Activated CD8-positive, alpha-beta T cell treated with anti-CD3 and anti-CD28 coated beads for 36 hours (primary cell): ENCODE results near the gene MTUS2. TPM values are rescaled to one million over a fixed set of nuclear protein-coding genes. Genes with fewer than 3 reads are reported as not detected.

Experiments
- ATAC-seq: fragments of 200-7000 bp; cut with Tn5 transposase; one replicate; pipeline ENCODE4 v1.10.0; 2021; ENCODE audit warnings: mild to moderate bottlenecking, moderate library complexity
- CTCF ChIA-PET: fragments of 350-600 bp; sonication (Branson Sonifier 250); formaldehyde crosslinking; loops from one replicate; lab custom pipeline; 2021; ENCODE audit warnings: antibody characterized with exemption; lab: Charles Lee
- POLR2A ChIA-PET: fragments of 350-600 bp; sonication (Branson Sonifier 250); formaldehyde crosslinking; loops from one replicate; lab custom pipeline; 2021; ENCODE audit warnings: antibody characterized with exemption; lab: Charles Lee
- DNase-seq: peaks from one replicate; pipeline ENCODE4 v3.0.0-alpha.2; 2020
- H3K27ac Mint-ChIP-seq: one replicate; pipeline ENCODE4 v1.8.0; 2021; ENCODE audit warnings: mild to moderate bottlenecking, mixed read lengths
- H3K27me3 Mint-ChIP-seq: one replicate; pipeline ENCODE4 v1.8.0; 2021; ENCODE audit warnings: mixed read lengths
- H3K36me3 Mint-ChIP-seq: one replicate; pipeline ENCODE4 v1.8.0; 2021; ENCODE audit warnings: low read depth, mixed read lengths
- H3K4me1 Mint-ChIP-seq: one replicate; pipeline ENCODE4 v1.8.0; 2021; ENCODE audit warnings: low read depth, mixed read lengths
- H3K4me3 Mint-ChIP-seq: one replicate; pipeline ENCODE4 v1.8.0; 2021; ENCODE audit warnings: mild to moderate bottlenecking, moderate library complexity, mixed read lengths
- H3K9me3 Mint-ChIP-seq: one replicate; pipeline ENCODE4 v1.8.0; 2021; ENCODE audit warnings: mixed read lengths
- CTCF ChIP-seq: fragments of 200-600 bp; IDR thresholded peaks from one replicate; pipeline ENCODE4 v1.8.0; 2022; ENCODE audit warnings: antibody characterized with exemption, mild to moderate bottlenecking
- intact Hi-C: fragments of 100-400 bp; cut with micrococcal nuclease; formaldehyde crosslinking; loops from one replicate; pipeline ENCODE4 v1.10.0; 2022
- total RNA-seq, 2 experiments: library from RNA; stranded (reverse); gene quantifications; one replicate each; pipeline ENCODE4 v1.2.3, GENCODE V29; 2021

The MTUS2 gene
- total RNA-seq, 2 experiments from 2014 or later, result not detected

- Mint-ChIP-seq H3K4me3 (no peak overlapping the region), H3K27me3 (peaks cover 6% of the 10 kb centered on the region), H3K4me1 (no peaks in the 10 kb centered on the region), H3K27ac (no peak overlapping the region), H3K9me3 (no peaks in the 10 kb centered on the region), H3K36me3 (no peaks in the 10 kb centered on the region)
- intact Hi-C loops, result no loop called here
- TF ChIP-seq CTCF, result no peak
- POLR2A ChIA-PET, result no interaction called here
- no peak for ATAC-seq
- no peak for DNase-seq
- CTCF ChIA-PET, result interaction anchor here (2.3 kb wide), 1 partner anchor 21 kb away, joined by 5 read pairs; no protein-coding TSS in a partner anchor
Observed at GRCh38 chr13:29486551-29486950, 666.4 kb downstream of the MTUS2 start.

GRCh38 chr13:29487466-29488454 lies 667.6 kb downstream of the MTUS2 start:
- H3K9me3 Mint-ChIP-seq, result no peaks in the 10 kb centered on the region
- ChIA-PET POLR2A (no interaction called here), CTCF (interaction anchor here (1.1 to 2.3 kb wide), 4 partner anchors 11 to 220 kb away, joined by 3 to 5 read pairs (median 4); no protein-coding TSS in a partner anchor)
- intact Hi-C loops, result no loop called here
- no peak overlapping the region for H3K4me3 Mint-ChIP-seq
- no peak for TF ChIP-seq CTCF
- ATAC-seq, result no peak
- no peaks in the 10 kb centered on the region for H3K36me3 Mint-ChIP-seq
- H3K27me3 Mint-ChIP-seq, result peaks cover 6% of the 10 kb centered on the region
- no peak for DNase-seq
- H3K27ac Mint-ChIP-seq, result no peak overlapping the region
- no peaks in the 10 kb centered on the region for H3K4me1 Mint-ChIP-seq

GRCh38 chr13:29489650-29490560 lies 669.8 kb downstream of the MTUS2 start:
- no peaks in the 10 kb centered on the region for H3K4me1 Mint-ChIP-seq
- H3K4me3 Mint-ChIP-seq, result no peak overlapping the region
- intact Hi-C loops, result no loop called here
- ChIA-PET CTCF (interaction anchor here (1.6 kb wide), 1 partner anchor 16 kb away, joined by 3 read pairs; no protein-coding TSS in a partner anchor), POLR2A (interaction anchor here (0.7 kb wide), 1 partner anchor 102 kb away, joined by 3 read pairs; no protein-coding TSS in a partner anchor)
- ATAC-seq (no peak), DNase-seq (no peak)
- TF ChIP-seq CTCF, result no peak
- no peaks in the 10 kb centered on the region for H3K9me3 Mint-ChIP-seq
- H3K27ac Mint-ChIP-seq, result no peak overlapping the region
- H3K36me3 Mint-ChIP-seq, result no peaks in the 10 kb centered on the region
- H3K27me3 Mint-ChIP-seq, result peaks cover 8% of the 10 kb centered on the region

GRCh38 chr13:29490561-29490885 lies 670.4 kb downstream of the MTUS2 start:
- CTCF ChIA-PET, result interaction anchor here (1.6 kb wide), 1 partner anchor 17 kb away, joined by 3 read pairs; no protein-coding TSS in a partner anchor
- no peak for ATAC-seq
- no peak for TF ChIP-seq CTCF
- intact Hi-C loops, result no loop called here
- Mint-ChIP-seq H3K4me3 (no peak overlapping the region), H3K9me3 (no peaks in the 10 kb centered on the region), H3K4me1 (no peaks in the 10 kb centered on the region), H3K27me3 (peaks cover 8% of the 10 kb centered on the region), H3K27ac (no peak overlapping the region), H3K36me3 (no peaks in the 10 kb centered on the region)
- POLR2A ChIA-PET, result no interaction called here
- DNase-seq, result no peak
